Thyroid gland (tissue), 4 donors: Measurements from ENCODE around the gene P4HA3.

ENCODE experiments used
- CTCF ChIP-seq, 6 experiments: fragments of 200-600 bp in 3 of 6; fragments of 450-650 bp in 3 of 6; sonication (generic) in 3 of 6; IDR thresholded peaks; one replicate each; pipeline ENCODE4 v1.5.1; 2016 to 2019; ENCODE audit warnings: antibody characterized with exemption in 6 of 6, mild to moderate bottlenecking in 2 of 6, inconsistent platforms in 1 of 6, moderate library complexity in 1 of 6
- POLR2A ChIP-seq, 2 donors: fragments of 450-650 bp; IDR thresholded peaks; one replicate each; pipeline ENCODE4 v1.6.1; 2017; ENCODE audit warnings: antibody characterized with exemption in 2 of 2, mild to moderate bottlenecking in 2 of 2, moderate library complexity in 1 of 2

GRCh38 chr11:74278721-74279161, 32.7 kb downstream of the P4HA3 start:
- TF ChIP-seq CTCF (IDR thresholded peaks at IDR 0.05) = no peak
- no peak for TF ChIP-seq POLR2A (IDR thresholded peaks at IDR 0.05)
